GM21619 (cell line): ENCODE results near the gene ANKRD33B.
A peak's percentile ranks its signal among the peaks of the same experiment; 100 is the strongest.
"Not testable (repeated sequence)": the region's sequence is repeated elsewhere in the genome, so short reads cannot be mapped to it uniquely, and the experiment has no call there.

Experiments used
- ATAC-seq: cut with Tn5 transposase; IDR thresholded peaks from one replicate; pipeline ENCODE4 v1.9.1; 2021; ENCODE audit not compliant: unreplicated experiment

Gene ANKRD33B

GRCh38 chr5:10653751-10654400, 90.0 kb downstream of the ANKRD33B start:
- no peak for ATAC-seq

- no peak for ATAC-seq
These were observed 90.7 kb downstream of the ANKRD33B start for GRCh38 chr5:10654566-10654965.

DNA sequence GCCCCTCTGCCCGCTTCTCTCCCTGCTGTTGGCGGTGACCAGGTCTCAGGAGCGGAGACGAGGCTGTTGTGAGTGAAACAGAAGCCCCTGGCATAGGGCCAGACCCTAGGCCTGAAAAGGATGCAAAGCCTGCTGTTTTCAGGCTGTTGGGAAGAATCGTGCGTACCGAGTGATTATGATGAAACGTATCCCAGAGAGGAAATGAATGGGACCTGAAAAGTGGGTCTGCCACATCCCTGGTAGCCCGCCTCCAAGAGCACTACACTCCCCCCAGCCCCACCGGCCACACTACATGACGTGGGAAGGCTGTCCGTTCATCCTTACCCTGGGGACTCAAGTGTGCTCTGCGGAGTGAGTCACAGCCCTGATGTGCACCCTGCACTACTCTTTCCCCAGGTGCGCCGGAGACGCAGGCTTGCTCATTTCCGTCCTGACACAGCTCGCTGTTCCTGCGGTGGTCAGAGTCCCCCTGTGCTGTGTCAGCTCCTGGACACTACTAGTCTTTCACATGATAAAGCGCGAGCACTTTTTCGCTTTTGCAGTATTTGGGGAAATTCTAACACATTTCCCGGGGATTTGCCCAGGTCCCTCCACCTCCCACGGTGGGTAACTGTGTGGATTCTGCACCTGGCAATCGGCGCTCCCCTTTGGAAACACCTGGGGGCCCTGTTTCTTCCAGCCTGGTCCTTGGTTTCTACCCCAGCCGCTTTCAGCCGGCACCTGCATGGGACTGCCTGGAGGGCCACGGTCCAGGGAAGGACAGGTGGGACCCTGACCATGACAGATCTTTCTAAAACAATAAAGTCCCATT, 91.5 kb downstream of the ANKRD33B start:
- peak; percentile 65 for ATAC-seq

- no peak for ATAC-seq
These were observed 92.3 kb downstream of the ANKRD33B start for GRCh38 chr5:10655972-10656830.

DNA sequence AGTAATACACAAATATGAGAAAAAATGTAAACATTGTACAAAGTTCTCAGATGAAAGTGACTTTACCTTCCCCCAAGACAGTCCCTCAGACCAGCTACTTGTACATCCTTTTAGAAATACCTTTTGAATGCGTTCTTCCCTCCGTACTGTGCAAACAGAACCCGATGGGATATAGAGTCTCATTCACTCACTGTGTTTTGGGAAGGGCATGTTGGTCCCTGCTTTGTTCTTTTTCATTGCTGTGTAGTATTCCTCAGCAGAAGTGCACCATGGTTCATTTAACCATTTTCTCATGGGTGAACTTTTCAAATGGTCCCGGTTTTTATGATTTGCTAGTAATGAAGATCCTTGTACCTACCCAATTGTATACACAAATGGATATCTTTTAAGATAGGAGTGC, 94.4 kb downstream of the ANKRD33B start:
- no peak for ATAC-seq

- no peak for ATAC-seq
These were observed 96.3 kb downstream of the ANKRD33B start for GRCh38 chr5:10660135-10660534.

DNA sequence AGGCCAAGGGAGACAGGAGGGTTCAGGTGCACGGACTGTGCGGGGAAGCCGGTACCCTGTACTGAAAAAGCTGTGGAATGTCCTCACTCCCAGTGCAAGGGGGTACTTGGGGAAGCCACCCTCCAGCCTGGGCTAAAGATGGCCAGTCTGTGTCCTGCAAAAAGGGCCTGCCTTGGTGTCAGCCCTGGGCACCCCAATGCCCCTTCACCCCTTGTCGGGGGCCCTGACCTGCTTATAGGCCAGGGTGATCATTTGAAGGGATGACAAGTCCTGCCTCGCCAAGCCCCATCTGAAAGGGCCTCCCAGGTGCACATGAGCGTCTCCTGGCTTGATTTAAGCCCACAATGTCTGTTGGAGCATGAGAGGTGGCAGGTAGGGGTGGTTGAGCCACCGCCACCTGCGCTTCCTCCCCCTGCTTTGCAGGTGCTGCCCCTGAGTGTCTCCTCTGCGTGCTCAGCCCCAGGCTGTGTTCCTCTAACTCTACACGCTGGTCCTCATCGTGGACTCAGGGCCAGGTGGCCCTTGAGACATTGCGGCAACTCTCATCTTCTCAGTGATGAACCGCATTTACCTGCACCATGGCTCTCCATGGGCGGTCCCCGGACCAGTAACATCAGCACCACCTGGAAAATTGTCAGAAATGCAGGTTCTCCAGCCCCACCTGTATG, 97.0 kb downstream of the ANKRD33B start:
- no peak for ATAC-seq

- no peak for ATAC-seq
These were observed 97.5 kb downstream of the ANKRD33B start for GRCh38 chr5:10661401-10661800.

GRCh38 chr5:10662083-10662482, 98.2 kb downstream of the ANKRD33B start:
- ATAC-seq, result no peak

DNA sequence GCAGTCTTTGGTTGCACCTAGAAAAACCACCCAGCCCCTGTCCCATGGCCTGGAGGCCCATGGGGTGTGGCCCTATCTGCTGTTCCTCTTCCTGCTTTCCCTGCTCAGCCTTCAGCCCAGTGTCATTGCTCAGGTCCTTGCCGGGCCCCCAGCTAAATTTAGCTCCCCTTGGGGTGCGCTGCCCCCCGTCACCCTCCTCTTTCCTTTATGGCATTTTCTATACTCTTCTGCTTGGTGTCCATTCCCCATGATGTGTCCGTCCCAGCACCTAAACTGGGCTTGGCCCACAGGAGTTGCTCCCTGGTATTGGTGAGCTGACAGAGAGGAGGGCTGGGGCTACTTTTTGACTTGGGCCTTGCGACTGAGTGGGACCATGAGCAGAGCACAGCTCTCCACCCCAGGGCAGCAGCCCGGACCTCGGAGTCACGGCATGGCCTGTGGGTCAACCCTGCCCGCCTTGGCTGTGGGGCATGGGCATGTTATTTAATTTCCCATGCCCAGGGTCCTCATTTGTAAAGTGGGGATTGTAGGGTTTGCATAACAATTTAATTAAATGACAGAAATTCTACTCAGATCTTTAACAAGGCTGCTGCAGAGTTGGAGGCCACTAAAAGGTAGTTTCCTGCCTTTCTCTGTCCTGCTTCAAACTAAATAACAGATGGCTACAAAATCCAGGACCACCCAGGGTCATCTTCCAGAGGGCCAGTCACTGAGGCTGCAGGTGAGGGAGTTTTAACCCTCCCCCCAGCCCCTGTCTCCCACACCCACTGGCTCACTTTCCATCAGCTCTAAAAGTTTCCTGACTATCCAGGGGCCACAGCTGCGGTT, 99.0 kb downstream of the ANKRD33B start:
- no peak for ATAC-seq

GRCh38 chr5:10663489-10664179, 99.8 kb downstream of the ANKRD33B start:
- no peak for ATAC-seq

- ATAC-seq, result not testable (repeated sequence)
These were observed 100.4 kb downstream of the ANKRD33B start for GRCh38 chr5:10664180-10664769.

- no peak for ATAC-seq
These were observed 101.9 kb downstream of the ANKRD33B start for GRCh38 chr5:10665799-10666198.

- ATAC-seq, result no peak
These were observed 102.8 kb downstream of the ANKRD33B start for GRCh38 chr5:10666531-10667299.

- no peak for ATAC-seq
These were observed 103.7 kb downstream of the ANKRD33B start for GRCh38 chr5:10667431-10668057.

DNA sequence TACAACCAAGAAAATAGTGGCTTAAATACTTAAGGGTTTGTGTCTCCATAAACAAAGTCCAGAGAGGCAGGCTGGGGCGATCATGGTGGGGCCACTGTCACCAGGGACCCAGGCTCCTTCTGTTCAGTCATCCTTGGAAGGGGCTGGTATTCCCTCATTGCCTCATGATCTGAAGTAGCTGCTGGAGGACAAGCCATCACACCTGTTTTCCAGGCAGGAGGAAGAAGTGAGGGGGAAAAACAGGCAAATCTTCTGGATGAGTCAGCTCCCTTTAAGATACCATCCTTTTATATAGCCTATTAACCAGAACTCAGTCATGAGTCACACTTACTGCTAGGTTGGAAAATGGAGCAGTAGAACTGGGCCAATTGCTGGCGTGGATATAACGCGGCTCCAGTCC, 104.8 kb downstream of the ANKRD33B start:
- ATAC-seq, result no peak

DNA sequence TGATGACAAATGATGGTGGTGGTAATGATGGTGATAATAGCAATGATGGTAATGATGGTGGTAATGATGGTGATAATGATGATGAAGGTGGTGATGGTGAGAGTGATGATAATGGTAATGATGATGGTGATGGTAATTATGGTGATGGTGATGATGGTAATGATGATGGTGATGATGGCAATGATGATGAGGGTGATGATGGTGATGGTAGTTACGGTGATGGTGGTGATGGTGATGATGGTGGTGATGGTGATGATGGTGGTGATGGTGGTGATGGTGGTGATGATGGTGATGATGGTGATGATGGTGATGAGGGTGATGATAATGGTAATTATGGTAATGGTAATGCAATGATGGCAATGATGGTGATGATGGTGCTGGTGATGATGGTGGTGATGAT, 106.1 kb downstream of the ANKRD33B start:
- no peak for ATAC-seq
